B cell (primary cell): ENCODE measurements around the gene TTC24.

ENCODE experiments used
- CTCF ChIP-seq: fragments of 200-600 bp; IDR thresholded peaks from one replicate; pipeline ENCODE4 v1.8.0; 2022; ENCODE audit warnings: antibody characterized with exemption, mild to moderate bottlenecking
- EZH2 ChIP-seq: IDR thresholded peaks from 2 replicates; pipeline ENCODE4 v1.6.1; 2012; ENCODE audit warnings: borderline replicate concordance, low read depth, mild to moderate bottlenecking, moderate library complexity, low read length; ENCODE audit not compliant: insufficient read depth, poor library complexity, severe bottlenecking

- TF ChIP-seq CTCF (no peak), EZH2 (no peak)
Observed at GRCh38 chr1:156629823-156630449, 50.4 kb downstream of the TTC24 start.
